GM18868 (cell line): ENCODE measurements around the gene AVPR1A.
A peak's percentile ranks its signal among the peaks of the same experiment; 100 is the strongest.
"Not testable (repeated sequence)": the region's sequence is repeated elsewhere in the genome, so short reads cannot be mapped to it uniquely, and the experiment has no call there.

Experiments
- ATAC-seq: cut with Tn5 transposase; IDR thresholded peaks from one replicate; pipeline ENCODE4 v1.9.1; 2021; ENCODE audit warnings: mild to moderate bottlenecking, moderate library complexity; ENCODE audit not compliant: unreplicated experiment

AVPR1A gene

GRCh38 chr12:63150713-63151622 lies at the start of gene AVPR1A:
Gene AVPR1A, minus strand, starts transcription at chr12:63151201. Its CDS starts 365 bp downstream, at chr12:63150836.
- ATAC-seq: no peak

- no peak for ATAC-seq
Observed at GRCh38 chr12:63196168-63196567, 45.2 kb upstream of the AVPR1A start.

GRCh38 chr12:63179224-63179623 lies 28.2 kb upstream of the AVPR1A start:
- no peak for ATAC-seq

GRCh38 chr12:63170321-63170720 lies 19.3 kb upstream of the AVPR1A start:
- no peak for ATAC-seq

- ATAC-seq: not testable (repeated sequence)
Observed at GRCh38 chr12:63167741-63168140, 16.7 kb upstream of the AVPR1A start.

GRCh38 chr12:63164911-63165310 lies 13.9 kb upstream of the AVPR1A start:
- no peak for ATAC-seq

- no peak for ATAC-seq
Observed at GRCh38 chr12:63163541-63163940, 12.5 kb upstream of the AVPR1A start.

GRCh38 chr12:63155375-63155774 lies 4.4 kb upstream of the AVPR1A start:
- ATAC-seq: no peak

- no peak for ATAC-seq
Observed at GRCh38 chr12:63154560-63154959, 3.6 kb upstream of the AVPR1A start.

- no peak for ATAC-seq
Observed at GRCh38 chr12:63152321-63152700, 1.3 kb upstream of the AVPR1A start.

GRCh38 chr12:63151623-63152320 lies 771 bp upstream of the AVPR1A start:
- ATAC-seq: peak; percentile 85

GRCh38 chr12:63149909-63150712 lies 890 bp downstream of the AVPR1A start:
- ATAC-seq: no peak

- ATAC-seq: no peak
Observed at GRCh38 chr12:63144556-63144955, 6.4 kb downstream of the AVPR1A start.

GRCh38 chr12:63138488-63138887 lies 12.5 kb downstream of the AVPR1A start:
- ATAC-seq: no peak

GRCh38 chr12:63133981-63134380 lies 17.0 kb downstream of the AVPR1A start:
- ATAC-seq: no peak

GRCh38 chr12:63132201-63132600 lies 18.8 kb downstream of the AVPR1A start:
- ATAC-seq: no peak

- ATAC-seq: no peak
Observed at GRCh38 chr12:63129927-63130326, 21.1 kb downstream of the AVPR1A start.

- ATAC-seq: no peak
Observed at GRCh38 chr12:63124778-63125177, 26.2 kb downstream of the AVPR1A start.

GRCh38 chr12:63103494-63104131 lies 47.4 kb downstream of the AVPR1A start:
- ATAC-seq: no peak

- no peak for ATAC-seq
Observed at GRCh38 chr12:63101920-63102319, 49.1 kb downstream of the AVPR1A start.

- ATAC-seq: no peak
Observed at GRCh38 chr12:63098851-63099250, 52.1 kb downstream of the AVPR1A start.
